GM04504 (cell line): ENCODE results near the gene CCDC27.

Source experiments
- DNase-seq: peaks from one replicate; pipeline ENCODE4 v3.0.0-alpha.2; 2012; ENCODE audit warnings: low read depth

Gene CCDC27

DNA sequence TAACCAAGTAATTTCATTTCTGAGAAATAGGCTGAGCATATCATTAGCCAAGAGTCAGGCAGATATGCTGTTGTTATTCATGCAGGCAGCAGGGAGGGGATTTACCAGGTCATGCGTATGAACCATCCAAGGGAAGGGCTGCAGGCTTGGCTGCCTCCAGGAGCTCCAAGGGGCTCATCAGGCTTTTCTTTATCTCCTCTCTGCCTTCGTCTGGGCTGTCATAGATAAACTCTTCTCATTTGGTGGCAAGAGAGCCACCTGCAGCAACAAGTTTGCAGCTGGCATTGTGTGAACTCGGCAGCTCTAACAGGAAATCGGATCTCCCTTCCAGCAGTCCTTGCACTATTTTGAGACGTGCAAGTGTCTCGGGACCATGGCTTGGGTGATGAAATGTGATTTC is 7.5 kb downstream of the CCDC27 start:
- no peak for DNase-seq

GRCh38 chr1:3761296-3762010 is 9.2 kb downstream of the CCDC27 start:
- no peak for DNase-seq

DNA sequence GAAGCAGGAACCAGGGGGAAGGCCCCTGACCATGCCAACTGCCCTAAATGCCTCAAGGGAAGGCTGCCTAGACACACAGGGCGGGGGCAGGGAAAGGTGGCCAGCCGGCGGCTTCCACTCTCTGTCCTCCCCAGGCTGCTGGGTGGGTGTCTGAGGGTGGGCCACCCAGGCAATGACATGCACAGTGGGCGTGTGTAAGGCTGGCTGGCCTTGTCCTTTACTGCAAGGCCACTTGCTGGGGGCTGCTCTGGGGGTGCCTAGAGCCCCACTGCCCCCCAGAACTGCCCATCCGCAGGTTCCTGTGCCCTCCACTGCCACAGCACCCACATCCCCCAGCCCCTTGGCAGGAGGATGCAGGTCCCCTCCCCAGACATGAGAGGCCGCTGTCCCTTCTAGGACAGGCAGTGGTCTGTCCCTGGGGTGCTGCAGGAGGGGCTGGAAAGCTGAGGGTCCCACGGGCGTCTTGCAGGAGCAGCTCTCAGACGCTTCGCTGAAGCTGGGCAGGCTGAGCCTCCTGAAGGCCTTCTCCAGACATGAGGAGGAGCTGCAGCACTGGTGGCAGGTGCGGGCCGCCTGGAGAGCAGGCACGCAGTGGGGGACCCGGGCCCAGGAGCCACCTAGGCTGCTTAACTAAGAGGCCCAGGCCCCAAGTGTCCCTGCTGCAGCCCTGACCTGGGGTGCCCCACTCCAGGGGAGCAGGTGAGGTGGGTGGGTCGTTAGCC is 10.1 kb downstream of the CCDC27 start:
- DNase-seq = no peak

DNA sequence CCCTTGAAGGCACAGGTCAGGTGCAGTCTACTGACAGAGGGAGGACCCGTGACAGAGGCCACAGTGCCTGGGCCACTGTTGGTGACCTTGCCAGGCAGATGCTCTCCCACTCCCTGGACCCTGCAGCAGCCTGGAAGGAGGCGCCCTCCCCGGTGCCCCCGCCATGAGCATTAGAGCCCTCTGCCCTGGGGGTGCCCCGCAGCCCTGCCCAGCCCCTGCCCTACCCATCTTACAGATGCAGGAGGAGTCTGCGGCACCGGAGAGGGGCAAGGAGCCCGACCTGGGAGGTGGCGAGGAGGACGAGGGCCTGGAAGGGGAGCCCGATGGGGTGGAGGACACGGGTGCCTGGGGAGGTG is 10.6 kb downstream of the CCDC27 start:
- no peak for DNase-seq

DNA sequence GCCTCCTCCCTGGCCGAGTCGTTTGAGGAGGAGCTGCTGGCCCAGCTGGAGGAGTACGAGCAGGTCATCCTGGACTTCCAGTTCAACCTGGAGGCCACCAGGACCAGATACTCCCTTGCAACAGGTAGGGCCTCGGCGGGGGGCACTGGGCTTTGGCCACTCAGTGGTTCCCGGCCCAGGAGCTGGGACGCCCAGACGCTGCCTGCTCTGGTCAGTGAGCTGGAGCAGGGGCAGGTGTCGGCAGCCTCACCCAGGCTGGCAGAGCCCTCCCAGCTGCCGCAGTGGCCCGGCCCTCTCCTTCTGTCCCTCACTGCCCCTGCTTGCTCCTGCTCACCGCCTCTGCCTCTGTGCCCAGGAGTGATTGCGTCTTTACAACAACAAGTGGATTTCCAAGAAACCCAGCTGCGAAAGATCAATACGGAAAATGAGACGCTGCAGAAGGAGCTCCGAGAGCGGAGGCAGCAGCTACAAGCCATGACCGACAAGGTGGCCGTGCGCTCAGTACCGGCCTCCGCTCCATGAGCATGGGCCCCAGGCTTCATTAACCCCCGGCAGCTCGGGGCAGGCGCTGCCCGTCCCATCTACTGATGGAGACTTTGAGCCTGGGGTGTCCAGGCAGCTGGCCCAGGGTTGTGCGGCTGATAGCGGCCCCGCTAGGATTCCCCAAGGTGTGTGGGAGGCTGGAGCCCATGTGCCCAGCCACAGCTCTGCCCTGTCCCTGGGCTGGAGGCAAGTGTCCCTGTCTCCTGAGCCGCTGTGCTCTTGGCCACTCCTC is 11.3 kb downstream of the CCDC27 start:
- no peak for DNase-seq

DNA sequence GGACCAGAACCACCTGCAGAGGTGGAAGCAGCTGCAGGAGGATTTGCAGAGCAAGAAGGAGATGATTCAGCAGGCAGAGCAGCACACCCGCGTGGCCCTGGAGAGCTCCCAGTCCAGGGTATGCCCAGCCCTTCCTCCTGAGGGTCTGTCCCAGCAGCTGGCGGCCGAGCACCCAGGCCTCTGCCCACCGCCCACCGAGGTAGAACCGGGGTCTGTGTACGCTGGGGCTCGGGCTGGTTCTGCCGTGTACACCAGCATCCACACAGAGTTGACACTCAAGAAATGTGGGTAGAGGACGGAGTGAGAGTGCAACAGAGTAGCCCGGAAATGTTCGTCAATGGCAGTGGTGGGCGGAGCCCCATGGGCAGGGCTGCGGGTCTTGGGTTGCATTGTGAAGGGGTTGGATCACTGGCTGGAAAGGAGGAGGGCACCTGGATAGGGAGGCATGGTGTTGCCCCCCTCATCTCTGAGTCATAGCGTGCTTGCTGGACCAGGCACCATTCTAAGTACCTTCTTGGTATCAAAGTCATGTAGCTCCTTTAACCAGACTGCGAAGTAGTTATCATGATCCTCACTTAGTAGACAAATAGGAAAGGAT is 15.2 kb downstream of the CCDC27 start:
- no peak for DNase-seq

- no peak for DNase-seq
Measured at GRCh38 chr1:3768811-3769390, 16.7 kb downstream of the CCDC27 start.

DNA sequence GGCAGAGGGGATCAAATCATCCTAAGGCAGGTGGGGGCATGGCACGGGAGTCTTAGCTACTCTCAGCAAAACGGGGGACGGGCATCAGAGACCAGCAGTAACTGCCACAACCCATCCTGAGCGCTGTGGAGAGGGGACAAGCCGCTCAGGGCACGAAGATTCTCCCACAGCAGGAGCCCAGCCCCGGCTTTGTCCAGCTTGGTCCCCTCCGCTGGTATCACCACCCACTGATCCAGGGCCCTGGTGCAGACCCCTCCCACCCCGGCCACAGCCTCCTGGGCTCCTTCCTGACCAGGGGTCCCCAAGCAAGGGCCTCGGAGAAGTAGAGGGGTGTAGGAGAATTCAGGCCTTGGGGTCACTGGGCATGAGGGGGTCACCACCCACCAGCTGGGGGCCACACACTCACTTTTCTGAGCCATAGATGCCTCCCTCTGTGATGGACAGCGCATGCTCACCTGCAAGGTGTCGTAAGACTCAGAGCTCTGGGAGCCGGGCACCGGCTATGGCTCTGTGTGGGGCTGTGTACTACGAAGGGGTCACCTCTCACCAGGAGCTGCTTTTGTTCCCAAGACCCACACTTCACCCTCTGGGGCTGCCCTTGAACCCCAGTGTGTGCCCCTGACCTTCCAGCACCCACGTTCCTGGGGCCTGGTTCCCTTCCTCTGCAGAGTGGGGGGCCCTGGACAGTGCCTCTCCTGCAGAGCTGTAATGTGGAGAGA is 18.0 kb downstream of the CCDC27 start:
- DNase-seq = no peak

DNA sequence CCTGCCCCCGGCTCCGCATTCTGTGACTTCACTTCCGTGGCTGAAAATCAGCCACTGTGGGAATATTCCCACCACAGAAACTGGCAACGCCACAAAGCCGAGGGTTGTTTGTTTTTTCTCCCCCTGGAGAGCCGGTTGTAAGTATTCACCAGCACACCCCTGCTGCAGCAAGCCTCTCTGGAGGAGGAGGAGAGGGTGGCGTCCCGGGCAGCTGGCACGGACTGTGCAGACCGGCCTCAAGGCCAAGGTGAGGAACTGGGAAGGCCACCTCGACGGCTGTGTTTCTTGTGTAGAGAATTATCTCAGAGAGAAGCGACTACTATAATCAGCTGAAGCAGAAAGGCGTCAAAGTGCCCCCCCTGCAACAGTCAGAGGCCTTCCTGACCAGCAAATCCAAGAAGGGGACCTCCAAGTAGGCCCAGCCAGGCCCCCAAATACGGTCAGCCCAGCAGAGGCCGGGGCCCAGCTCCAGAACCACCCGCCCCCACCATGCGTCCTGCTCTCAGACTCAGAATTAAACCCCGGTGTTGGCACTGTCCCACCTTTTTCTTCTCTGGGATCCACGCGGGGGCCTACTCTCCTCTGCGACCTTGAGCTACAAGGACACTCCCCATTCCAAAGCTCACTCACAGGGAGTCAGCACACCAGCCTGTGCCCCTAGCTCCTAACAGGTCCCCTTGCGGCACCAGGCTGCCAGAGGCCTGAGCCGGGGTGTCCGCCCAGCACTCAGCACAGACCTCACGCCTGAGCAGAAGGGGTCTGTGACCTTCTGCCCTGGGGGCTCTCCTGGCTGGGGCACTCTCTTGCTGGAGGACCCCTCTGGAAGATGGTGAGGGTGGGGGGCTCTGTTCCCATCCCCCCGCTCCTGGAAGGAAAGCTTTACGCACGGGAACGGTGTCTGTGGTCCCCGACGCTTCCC is 19.1 kb downstream of the CCDC27 start:
- no peak for DNase-seq

GRCh38 chr1:3772027-3772714 is 19.9 kb downstream of the CCDC27 start:
- no peak for DNase-seq

GRCh38 chr1:3772715-3773571 is 20.7 kb downstream of the CCDC27 start, which contains the start of gene SMIM1:
Gene SMIM1, plus strand, starts transcription at chr1:3772749. Its CDS starts 2,625 bp downstream, at chr1:3775374.
- no peak for DNase-seq

GRCh38 chr1:3773572-3774275 is 21.5 kb downstream of the CCDC27 start:
- DNase-seq = no peak

- DNase-seq = no peak
Measured at GRCh38 chr1:3774276-3774945, 22.2 kb downstream of the CCDC27 start.

GRCh38 chr1:3774946-3775489 is 22.8 kb downstream of the CCDC27 start:
- DNase-seq = no peak

GRCh38 chr1:3775490-3776230 is 23.4 kb downstream of the CCDC27 start:
- DNase-seq = no peak

- DNase-seq = no peak
Measured at GRCh38 chr1:3776231-3776961, 24.1 kb downstream of the CCDC27 start.
